ENCODE results near the gene PLAGL2.
"Not testable (repeated sequence)": the region's sequence is repeated elsewhere in the genome, so short reads cannot be mapped to it uniquely, and the experiment has no call there.

The PLAGL2 gene

GRCh38 chr20:32204205-32205109 lies 3.1 kb downstream of the PLAGL2 start:
- peak overlapping the region; percentile 100 for H3K4me3 Mint-ChIP-seq
- no peak for DNase-seq

DNA sequence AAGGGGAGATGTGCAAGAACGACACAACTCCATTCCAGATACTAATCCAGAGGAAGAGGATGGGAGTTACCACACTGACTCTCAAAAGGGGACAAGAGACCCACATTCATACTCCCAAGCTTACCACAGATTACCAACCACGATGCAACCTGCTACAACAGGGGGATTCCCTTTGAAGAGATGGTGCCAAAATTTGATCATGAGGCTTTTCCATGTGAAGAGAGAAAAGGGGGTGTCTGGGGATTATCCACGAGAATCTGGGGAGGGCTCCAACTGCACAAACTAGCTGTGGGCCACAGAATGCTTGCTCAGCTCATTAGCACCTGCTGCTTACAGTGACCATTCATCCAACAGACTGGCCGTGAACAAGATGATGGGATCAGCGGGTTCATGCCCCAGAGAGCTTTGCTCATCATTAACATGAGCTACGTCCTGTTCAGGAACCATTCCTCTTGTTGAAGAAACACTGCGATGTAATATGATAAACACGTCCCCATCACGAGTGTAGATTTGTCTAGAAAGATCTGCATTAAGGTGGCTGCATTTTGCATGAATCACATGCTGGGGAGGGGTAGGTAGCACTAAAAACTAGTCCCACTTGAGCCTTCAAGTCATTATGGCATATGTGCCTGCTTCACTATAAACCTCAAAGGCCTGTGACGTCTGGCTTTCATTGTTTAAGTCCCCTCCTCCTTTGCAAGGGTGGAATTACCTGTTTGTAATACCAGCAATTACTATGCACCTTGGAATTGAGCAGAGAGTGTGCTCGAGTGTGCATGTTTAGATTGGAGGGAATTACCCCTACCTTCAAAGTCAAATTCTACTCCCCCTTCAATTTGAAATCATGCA lies 4.0 kb downstream of the PLAGL2 start:
- Mint-ChIP-seq H3K27ac (peak overlapping the region; percentile 76), H3K36me3 (ENCODE audit: low read depth) (peaks cover 37% of the 10 kb centered on the region), H3K4me3 (peak overlapping the region; percentile 100), H3K9me3 (no peaks in the 10 kb centered on the region), H3K27me3 (ENCODE audit: low read depth, poor library complexity) (peaks cover 2% of the 10 kb centered on the region), H3K4me1 (peaks cover 60% of the 10 kb centered on the region)
- no peak for DNase-seq
- TF ChIP-seq, protein P1, sequence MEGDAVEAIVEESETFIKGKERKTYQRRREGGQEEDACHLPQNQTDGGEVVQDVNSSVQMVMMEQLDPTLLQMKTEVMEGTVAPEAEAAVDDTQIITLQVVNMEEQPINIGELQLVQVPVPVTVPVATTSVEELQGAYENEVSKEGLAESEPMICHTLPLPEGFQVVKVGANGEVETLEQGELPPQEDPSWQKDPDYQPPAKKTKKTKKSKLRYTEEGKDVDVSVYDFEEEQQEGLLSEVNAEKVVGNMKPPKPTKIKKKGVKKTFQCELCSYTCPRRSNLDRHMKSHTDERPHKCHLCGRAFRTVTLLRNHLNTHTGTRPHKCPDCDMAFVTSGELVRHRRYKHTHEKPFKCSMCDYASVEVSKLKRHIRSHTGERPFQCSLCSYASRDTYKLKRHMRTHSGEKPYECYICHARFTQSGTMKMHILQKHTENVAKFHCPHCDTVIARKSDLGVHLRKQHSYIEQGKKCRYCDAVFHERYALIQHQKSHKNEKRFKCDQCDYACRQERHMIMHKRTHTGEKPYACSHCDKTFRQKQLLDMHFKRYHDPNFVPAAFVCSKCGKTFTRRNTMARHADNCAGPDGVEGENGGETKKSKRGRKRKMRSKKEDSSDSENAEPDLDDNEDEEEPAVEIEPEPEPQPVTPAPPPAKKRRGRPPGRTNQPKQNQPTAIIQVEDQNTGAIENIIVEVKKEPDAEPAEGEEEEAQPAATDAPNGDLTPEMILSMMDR (IDR thresholded peaks at IDR 0.05), result no peak

More at GRCh38 chr20:32204205-32205109, 3.1 kb downstream of the PLAGL2 start:
- H3K36me3 Mint-ChIP-seq (ENCODE audit: low read depth), result peaks cover 31% of the 10 kb centered on the region
- H3K27ac Mint-ChIP-seq, result peak overlapping the region; percentile 90
- TF ChIP-seq, protein P1 (IDR thresholded peaks at IDR 0.05), result no peak
- no peaks in the 10 kb centered on the region for H3K9me3 Mint-ChIP-seq
- H3K4me1 Mint-ChIP-seq, result peaks cover 69% of the 10 kb centered on the region
- H3K27me3 Mint-ChIP-seq (ENCODE audit: low read depth, poor library complexity), result peaks cover 2% of the 10 kb centered on the region

- peaks cover 52% of the 10 kb centered on the region for H3K4me1 Mint-ChIP-seq
- no peak for DNase-seq
- H3K36me3 Mint-ChIP-seq (ENCODE audit: low read depth), result peaks cover 48% of the 10 kb centered on the region
- peaks cover 2% of the 10 kb centered on the region for H3K27me3 Mint-ChIP-seq (ENCODE audit: low read depth, poor library complexity)
- H3K27ac Mint-ChIP-seq, result no peak overlapping the region
- TF ChIP-seq, protein P1 (IDR thresholded peaks at IDR 0.05), result no peak
- no peak overlapping the region for H3K4me3 Mint-ChIP-seq
- no peaks in the 10 kb centered on the region for H3K9me3 Mint-ChIP-seq
Measured at GRCh38 chr20:32201977-32202363, 5.6 kb downstream of the PLAGL2 start.

DNA sequence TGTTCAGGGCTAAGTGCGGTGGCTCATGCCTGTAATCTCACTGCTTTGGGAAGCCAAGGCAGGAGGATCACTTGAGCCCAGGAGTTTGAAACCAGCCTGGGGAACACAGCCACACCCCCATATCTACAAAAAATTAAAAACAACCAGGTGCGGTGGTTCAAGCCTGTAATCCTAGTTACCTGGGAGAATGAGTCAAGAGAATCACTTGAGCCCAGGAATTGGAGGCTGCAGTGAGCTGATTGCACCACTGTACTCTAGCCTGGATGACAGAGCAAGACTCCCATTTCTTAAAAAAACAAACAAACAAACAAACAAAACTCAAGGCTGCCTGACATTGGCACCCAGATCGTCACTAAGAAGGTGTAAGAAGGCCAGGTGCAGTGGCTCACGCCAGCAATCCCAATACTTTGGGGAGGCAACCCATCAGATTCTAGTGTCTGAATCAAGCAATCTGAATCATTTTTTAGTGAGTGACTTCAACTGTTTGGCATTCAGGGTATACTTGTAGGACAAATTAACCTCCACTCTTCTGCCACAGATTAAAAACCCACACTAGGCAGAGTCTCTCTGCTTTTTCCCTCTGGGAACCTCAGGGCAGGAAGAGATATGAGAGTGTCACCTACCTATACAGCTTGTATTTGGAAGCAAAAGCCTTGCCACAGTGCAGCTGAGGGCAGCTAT lies 6.1 kb downstream of the PLAGL2 start:
- peaks cover 46% of the 10 kb centered on the region for H3K4me1 Mint-ChIP-seq
- DNase-seq, result no peak
- no peaks in the 10 kb centered on the region for H3K27me3 Mint-ChIP-seq (ENCODE audit: low read depth, poor library complexity)
- H3K4me3 Mint-ChIP-seq, result no peak overlapping the region
- TF ChIP-seq, protein P1 (IDR thresholded peaks at IDR 0.05), result no peak
- H3K27ac Mint-ChIP-seq, result peak overlapping the region; percentile 89
- H3K9me3 Mint-ChIP-seq, result no peaks in the 10 kb centered on the region
- peaks cover 51% of the 10 kb centered on the region for H3K36me3 Mint-ChIP-seq (ENCODE audit: low read depth)

DNA sequence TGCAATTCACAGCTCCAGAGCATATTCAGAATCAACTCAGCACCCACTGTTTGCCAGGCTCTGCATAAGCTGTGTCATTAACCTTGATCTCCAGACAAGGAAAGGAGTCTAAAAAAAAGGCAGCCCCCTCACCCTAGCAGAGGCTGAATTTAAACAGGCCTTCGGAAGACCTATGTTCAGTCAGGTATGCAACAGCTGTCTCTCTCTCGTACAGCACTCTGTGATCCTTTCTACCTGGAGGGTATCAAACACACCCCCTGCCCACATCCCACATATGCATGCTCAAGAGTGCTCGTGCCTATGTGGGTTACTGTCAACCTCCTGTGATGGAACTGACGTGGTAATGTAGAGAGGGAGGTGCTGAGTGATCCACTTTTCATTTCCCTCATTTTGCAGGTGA lies 8.5 kb downstream of the PLAGL2 start:
- no peaks in the 10 kb centered on the region for H3K9me3 Mint-ChIP-seq
- peaks cover 6% of the 10 kb centered on the region for H3K27me3 Mint-ChIP-seq (ENCODE audit: low read depth, poor library complexity)
- H3K36me3 Mint-ChIP-seq (ENCODE audit: low read depth), result peaks cover 71% of the 10 kb centered on the region
- peak overlapping the region; percentile 66 for H3K27ac Mint-ChIP-seq
- no peak for DNase-seq
- TF ChIP-seq, protein P1 (IDR thresholded peaks at IDR 0.05), result no peak
- H3K4me3 Mint-ChIP-seq, result no peak overlapping the region
- H3K4me1 Mint-ChIP-seq, result peaks cover 41% of the 10 kb centered on the region

GRCh38 chr20:32197136-32197535 lies 10.4 kb downstream of the PLAGL2 start:
- H3K27ac Mint-ChIP-seq; H3K27me3 Mint-ChIP-seq (ENCODE audit: low read depth, poor library complexity); H3K4me3 Mint-ChIP-seq; DNase-seq; H3K9me3 Mint-ChIP-seq: not testable (repeated sequence)
- Mint-ChIP-seq H3K4me1 (peaks cover 26% of the 10 kb centered on the region), H3K36me3 (ENCODE audit: low read depth) (peaks cover 78% of the 10 kb centered on the region)

GRCh38 chr20:32196613-32197012 lies 10.9 kb downstream of the PLAGL2 start:
- H3K4me3 Mint-ChIP-seq; H3K27me3 Mint-ChIP-seq (ENCODE audit: low read depth, poor library complexity); H3K27ac Mint-ChIP-seq; H3K9me3 Mint-ChIP-seq; DNase-seq: not testable (repeated sequence)
- Mint-ChIP-seq H3K4me1 (peaks cover 27% of the 10 kb centered on the region), H3K36me3 (ENCODE audit: low read depth) (peaks cover 73% of the 10 kb centered on the region)
